Left ventricle myocardium superior (tissue), 1 donor: ENCODE measurements around the gene BMP2K. TPM values are rescaled to one million over a fixed set of nuclear protein-coding genes. Genes with fewer than 3 reads are reported as not detected.
"Not testable (repeated sequence)": the region's sequence is repeated elsewhere in the genome, so short reads cannot be mapped to it uniquely, and the experiment has no call there.

Source experiments
- ATAC-seq: fragments of 200-7000 bp; cut with Tn5 transposase; one replicate; pipeline ENCODE4 v1.9.1; 2020; ENCODE audit warnings: mild to moderate bottlenecking, moderate library complexity
- DNase-seq: peaks from one replicate; pipeline ENCODE4 v3.0.0-alpha.2; 2020
- intact Hi-C: fragments of 100-400 bp; cut with micrococcal nuclease; formaldehyde crosslinking; loops from one replicate; pipeline ENCODE4 v1.11.0; 2022
- total RNA-seq: library from RNA; stranded (reverse); fragmentation: NEBNext Ultra II Directional; extraction: Animal tissue kit (Norgen Biotek cat#: 25700); gene quantifications from one replicate; pipeline ENCODE4 v1.2.1, GENCODE V29; 2021
- donor health status: DM: no; HTN: yes; CAD: no; lungs with severe emphysema.

The BMP2K gene
- total RNA-seq, 1 donor from 2014 or later: 38.7 TPM

DNA sequence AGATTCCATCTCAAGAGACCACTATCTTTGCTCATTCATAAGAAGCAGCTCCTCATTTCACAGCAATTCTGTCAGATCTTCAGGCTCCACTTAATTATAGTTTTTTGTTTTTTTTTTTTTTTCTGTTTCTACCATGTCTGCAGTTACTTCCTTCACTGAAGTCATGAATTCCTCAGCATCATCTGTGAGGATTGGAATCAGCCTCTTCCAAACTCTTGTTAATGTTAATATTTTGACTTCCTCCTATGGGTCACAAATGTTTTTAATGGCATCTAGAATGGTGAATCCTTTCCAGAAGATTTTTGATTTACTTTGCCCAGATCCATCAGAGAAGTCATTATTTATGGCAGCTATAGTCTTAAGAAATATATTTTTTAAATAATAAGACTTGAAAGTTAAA is 53.1 kb downstream of the BMP2K start:
- ATAC-seq (no peak), DNase-seq (no peak)
- intact Hi-C loops: no loop called here

DNA sequence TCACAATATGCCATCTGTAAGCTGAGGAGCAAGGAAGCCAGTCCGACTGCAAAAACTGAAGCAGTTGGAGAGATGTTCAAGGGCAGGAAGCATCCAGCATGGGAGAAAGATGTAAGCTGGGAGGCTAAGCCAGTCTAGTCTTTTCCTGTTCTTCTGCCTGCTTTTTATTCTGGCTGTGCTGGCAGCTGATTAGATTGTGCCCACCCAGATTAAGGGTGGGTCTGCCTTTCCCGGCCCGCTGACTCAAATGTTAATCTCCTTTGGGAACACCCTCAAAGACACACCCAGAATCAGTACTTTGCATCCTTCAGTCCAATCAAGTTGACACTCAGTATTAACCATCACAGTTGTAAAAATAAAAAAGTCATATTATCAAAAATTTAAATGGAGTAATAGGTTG is 63.5 kb downstream of the BMP2K start:
- ATAC-seq, intact Hi-C loops, DNase-seq: not testable (repeated sequence)

DNA sequence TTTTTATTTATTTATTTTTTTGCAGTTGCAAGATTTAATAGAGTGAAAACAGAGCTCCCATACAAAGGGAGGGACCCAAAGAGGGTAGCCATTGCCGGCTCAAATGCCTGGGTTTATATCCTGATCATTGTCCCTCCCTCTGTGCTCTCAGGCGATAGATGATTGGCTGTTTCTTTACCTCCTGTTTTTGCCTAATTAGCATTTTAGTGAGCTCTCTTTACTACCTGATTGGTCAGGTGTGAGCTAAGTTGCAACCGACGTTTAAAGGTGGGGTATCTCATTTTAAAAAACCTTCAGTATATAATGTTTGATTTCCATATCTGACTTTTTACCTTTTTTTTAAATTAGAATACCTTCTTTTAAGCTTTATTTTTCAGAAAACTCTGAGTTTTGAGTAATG is 64.1 kb downstream of the BMP2K start:
- intact Hi-C loops, DNase-seq, ATAC-seq: not testable (repeated sequence)

DNA sequence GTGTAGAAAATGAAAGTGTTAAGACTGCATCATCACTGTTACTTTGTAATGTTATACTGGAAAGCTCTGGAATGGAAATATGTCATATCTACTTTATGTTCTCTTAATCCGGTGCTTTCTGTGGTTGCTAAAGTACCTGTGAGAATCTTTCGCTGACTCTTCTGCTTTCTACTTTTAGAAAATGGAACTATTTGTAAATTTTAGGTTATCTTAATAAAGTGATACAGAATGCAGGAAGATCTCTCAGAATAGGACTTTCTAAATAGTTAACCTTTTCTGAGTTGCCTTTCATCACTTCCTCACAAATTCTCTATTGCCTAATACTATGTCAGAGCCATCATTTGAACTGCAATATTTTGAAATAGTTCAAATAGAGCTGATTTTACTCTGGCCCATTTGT is 69.3 kb downstream of the BMP2K start:
- intact Hi-C loops: no loop called here
- ATAC-seq: no peak
- no peak for DNase-seq

DNA sequence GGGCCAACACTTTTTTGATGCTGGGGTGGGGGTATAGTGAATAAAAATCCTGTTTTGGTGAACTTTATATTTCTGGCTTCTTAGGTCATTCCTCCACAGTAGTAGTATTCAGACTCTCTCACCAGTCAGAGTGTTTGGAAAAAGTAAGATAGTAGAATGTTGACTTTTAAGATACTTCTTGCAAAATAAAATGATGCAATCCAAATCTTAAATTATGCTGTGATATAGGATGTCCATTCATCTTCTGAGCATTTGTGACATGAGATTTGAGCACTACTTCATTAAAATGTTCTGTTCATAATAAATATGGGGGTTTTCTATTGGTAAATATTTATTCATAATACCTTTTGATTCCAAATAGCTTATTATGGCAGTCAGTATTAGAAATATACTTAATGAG is 70.1 kb downstream of the BMP2K start:
- ATAC-seq: no peak
- no peak for DNase-seq
- intact Hi-C loops: no loop called here

DNA sequence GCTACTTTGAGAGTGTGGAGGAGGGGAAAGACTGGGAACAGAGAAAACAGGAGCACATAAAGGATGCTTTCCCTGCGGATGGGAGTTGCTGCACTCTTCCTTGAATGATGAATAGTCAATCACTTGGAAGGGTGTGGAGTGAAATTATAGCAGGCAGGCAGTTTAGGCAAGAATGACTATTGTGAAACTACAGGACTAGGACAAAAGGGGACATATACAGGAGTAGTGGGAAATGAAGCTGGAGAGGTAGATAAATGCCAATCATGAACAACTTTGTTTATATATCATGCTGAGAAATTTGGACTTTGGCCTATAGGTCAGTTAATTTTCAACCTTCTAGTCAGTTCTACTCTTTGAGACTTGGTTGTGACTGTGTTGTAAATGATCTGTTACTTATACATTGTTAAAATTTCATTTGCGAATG is 86.2 kb downstream of the BMP2K start:
- intact Hi-C loops: loop anchor here (10.0 kb wide), 2 partner anchors 218 to 898 kb away; no protein-coding TSS in a partner anchor
- no peak for DNase-seq
- no peak for ATAC-seq

DNA sequence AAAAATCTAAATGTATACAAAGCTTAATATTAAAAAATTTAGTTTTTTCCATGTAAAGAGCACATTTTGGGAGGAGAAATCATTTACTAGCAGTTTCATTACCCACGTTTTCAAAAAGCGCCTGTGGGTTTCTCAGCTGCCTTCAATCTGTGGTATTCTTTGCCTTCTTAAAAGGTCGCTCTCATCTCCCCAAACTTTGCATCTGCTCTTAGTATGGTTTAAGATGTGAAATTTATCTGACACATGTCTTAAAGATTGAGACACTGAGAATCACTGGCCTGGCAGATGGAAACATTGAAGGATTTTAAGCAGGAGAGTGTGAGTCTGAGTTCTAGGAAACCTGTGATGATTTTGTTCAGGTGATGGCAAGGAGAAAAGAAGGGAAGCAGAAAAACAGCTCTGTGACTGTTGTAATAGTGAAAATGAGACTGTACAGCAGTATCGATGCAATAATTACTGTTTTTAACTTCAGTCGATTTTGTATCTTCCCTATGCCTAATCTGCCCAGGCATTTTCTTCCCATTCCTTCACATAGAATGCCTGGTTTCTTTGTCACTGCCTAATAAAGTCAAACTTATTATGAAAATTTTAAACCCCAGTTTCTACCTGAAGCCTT is 87.2 kb downstream of the BMP2K start:
- DNase-seq: no peak
- no peak for ATAC-seq
- intact Hi-C loops: loop anchor here (10.0 kb wide), 2 partner anchors 219 to 899 kb away; no protein-coding TSS in a partner anchor

DNA sequence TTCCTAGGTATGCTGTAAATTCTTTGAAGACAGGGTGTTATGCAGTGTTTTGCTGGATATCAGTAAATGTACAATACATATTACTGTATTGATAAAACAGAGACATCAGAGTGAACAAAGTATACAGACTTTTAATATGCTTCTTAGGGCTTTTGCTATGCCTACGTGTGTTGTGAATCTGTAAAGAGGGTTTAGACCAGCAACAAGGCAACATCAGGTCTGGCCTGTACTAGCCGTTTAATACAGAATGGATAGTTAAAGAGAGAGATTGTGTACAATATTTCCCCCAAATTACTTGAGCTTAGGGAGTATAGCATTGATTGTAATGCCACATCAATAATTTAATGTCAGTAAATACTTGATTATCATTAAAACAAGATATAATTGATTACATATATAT is 87.8 kb downstream of the BMP2K start:
- intact Hi-C loops: loop anchor here (2.0 to 10.0 kb wide), 3 partner anchors 219 to 899 kb away; no protein-coding TSS in a partner anchor
- ATAC-seq: peak; percentile 32
- no peak for DNase-seq

DNA sequence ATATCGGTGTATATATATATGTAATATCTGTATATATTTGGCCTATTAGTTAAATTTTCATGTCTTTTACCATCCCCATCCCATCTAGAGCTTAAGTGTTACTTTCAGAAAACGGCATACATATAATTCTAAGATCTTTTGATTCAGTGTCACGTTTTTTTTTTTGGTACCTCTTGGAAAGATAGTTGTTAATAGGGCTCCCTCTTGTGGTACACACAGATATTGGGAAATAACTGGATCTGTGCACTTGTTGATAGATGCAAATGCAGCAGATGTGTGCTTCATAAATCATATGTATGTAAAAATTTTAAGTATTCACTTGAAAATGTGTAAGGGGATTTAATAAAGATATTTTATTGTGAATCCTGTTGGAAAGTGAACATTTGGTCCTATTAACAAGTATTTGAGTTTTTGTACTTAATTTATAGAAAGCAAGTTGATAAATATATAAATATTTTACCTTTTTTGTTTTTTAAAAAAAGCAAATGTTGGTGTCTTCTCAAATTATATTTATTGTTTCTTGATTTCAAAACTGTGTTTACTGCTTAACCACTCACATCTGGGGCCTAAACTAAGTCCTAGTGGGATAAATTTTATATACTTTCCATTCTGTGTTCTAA is 88.4 kb downstream of the BMP2K start:
- intact Hi-C loops: loop anchor here (2.0 to 10.0 kb wide), 3 partner anchors 220 to 900 kb away; no protein-coding TSS in a partner anchor
- peak; percentile 70 for ATAC-seq
- no peak for DNase-seq

DNA sequence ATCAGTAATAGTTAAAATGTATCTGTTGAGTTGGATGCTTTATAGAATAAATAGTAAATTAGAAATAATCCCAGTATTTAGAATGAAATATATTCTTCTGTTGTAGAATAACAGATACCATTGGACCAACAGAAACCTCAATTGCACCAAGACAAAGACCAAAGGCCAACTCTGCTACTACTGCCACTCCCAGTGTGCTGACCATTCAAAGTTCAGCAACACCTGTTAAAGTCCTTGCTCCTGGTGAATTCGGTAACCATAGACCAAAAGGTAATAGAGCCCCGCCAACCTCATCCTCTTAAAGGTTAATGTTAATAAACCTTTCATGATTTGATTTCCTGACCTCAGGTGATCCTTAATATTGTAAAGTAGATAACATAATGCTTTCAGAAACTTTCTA is 89.3 kb downstream of the BMP2K start:
- ATAC-seq (no peak), DNase-seq (no peak)
- intact Hi-C loops: loop anchor here (2.0 to 10.0 kb wide), 3 partner anchors 221 to 901 kb away; no protein-coding TSS in a partner anchor

DNA sequence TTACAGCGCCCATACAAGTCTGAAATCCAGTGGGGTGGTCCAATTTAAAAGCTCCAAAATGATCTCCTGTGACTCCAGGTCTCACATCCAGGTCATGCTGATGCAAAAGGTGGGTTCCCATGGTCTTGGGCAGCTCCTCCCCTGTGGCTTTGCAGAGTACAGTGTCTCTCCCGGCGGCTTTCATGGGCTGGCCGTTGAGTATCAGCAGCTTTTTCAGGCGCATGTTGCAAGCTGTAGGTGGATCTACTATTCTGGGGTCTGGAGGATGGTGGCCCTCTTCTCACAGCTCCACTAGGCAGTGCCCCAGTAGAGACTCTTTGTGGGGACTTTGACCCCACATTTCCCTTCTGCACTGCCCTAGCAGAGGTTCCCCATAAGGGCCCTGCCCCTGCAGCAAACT is 92.6 kb downstream of the BMP2K start:
- DNase-seq, ATAC-seq: not testable (repeated sequence)
- intact Hi-C loops: loop anchor here (10.0 kb wide), 2 partner anchors 224 to 904 kb away; no protein-coding TSS in a partner anchor

DNA sequence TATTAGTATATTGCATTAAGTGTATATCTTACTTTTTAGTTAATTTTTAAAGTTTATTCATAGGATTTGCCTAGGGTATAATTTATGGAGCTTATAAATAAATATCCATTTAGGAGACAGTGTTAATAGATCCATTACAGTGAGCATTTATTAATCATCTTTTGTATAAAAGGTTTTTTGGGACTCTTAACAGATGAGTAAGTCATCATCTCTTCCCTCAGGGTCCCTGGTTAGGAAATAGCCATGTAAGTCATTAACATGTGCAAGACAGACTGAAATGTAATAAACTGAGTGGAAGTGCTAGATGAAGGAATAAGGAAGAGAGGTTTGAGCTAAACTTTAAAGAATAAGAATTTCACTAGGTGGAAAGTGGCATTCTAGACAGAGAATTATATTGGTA is 93.9 kb downstream of the BMP2K start:
- ATAC-seq (no peak), DNase-seq (no peak)
- intact Hi-C loops: no loop called here

DNA sequence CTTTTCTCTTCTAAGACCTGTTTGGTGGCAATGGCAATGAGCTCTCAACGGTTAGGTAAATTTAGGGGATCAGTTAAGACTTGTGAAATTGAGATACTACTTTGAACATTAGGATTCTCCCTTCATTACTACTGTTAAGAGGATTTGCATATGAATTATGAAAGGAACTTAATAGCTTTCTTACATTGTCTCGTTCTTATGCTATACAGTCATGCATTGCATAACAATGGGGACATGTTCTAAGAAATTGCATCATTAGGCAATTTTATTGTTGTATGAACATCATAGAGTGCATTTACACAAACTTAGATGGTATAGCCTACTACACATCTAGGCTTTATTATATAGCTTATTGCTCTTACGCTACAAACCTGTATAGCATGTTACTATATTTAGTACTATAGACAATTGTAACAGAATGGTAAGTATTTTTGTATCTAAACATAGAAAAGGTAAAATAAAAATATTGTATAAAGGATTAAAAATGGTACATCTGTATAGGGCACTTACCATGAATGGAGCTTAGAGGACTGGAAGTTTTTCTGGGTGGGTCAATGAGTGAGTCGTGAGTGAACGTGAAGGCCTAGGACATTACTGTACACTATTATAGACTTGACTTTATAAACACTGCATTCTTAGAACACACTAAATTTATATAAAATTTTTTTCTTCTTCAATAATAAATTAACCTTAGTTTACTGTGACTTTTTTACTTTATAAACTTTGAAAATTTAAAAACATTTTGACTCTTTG is 100.6 kb downstream of the BMP2K start:
- intact Hi-C loops: no loop called here
- ATAC-seq (no peak), DNase-seq (no peak)

DNA sequence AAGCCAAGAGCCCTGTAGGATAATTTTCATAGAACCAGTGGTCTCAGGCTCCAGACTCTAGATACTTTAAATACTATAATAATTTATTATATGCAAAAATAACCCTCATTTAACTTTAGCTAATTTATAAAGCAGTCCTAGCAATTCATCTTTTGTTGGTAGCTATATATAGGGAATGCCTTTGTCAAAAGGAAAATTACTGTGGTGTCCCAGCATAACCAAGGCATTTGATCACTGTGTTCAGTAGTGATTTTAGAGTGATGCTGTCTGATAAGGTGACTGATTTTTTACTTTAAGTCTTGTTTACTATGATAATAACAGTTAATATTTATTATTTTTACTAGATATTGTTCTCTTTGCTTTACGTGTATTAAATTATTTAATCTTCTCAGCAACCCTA is 101.9 kb downstream of the BMP2K start:
- DNase-seq: no peak
- intact Hi-C loops: no loop called here
- ATAC-seq: no peak

DNA sequence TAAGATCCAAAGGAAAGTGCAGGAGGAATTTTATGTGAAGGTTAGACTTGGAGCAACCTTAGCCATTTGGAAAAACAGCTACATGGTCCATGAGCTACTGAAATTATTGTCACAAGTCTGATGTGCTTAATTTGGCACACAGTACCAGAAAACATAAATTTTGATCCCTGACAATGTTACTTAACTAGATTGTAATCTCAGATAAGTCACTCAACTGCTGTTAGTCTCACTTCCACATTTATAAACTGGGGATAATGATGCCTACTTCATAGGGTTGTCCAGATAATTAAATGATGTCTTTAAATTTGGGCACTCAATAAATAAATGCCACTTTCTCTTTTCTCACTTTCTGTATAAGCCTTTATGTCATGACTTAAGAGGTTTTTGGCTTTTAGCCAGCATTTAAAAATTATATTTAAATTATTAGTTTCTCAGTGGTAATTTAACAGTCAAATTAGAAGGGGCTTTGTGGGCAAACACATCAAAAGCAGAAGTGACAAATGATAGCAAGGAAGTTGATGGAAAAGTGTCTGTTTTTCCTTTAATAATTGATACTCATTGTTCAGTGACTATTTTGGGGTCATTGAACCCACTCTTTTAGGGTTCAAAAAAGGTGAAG is 104.8 kb downstream of the BMP2K start:
- no peak for ATAC-seq
- no peak for DNase-seq
- intact Hi-C loops: no loop called here

DNA sequence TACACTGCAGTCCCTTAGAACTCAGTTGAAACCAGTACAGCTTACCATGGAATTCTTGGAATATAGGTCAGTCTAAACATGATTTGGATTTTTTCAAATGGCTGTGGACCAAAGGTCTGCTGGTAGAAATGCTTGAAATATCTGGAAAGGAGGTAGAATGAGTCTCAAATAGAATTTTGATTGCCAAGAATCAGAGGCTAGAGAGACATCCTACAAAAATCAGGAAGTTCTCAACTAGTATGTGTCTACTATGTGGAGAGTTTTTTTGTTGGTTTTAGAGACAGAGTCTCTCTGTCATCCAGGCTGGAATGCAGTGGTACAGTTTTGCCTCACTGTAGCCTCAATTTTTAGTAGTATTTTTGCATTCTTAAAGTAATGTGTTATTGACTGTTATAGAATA is 109.4 kb downstream of the BMP2K start:
- DNase-seq: no peak
- intact Hi-C loops: no loop called here
- no peak for ATAC-seq

DNA sequence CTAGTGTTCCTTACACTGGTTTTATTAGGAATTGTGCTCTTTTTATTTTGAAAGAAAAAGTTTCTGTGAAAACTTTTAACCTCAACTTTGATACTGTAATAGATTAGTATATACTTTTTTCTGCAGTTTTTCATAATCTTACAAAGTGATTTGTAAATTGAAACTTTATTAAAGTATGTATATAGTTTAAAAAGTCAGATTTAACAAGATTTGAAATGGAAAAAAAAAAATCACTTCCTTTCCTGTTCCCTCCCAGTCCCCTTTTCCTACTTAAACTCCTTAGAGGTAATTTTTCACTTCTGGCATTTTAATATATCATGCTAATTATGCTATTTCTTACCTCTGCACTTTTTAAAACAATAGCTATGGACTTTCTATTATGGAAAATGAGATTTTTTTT is 113.8 kb downstream of the BMP2K start:
- intact Hi-C loops: no loop called here
- DNase-seq (no peak), ATAC-seq (no peak)

DNA sequence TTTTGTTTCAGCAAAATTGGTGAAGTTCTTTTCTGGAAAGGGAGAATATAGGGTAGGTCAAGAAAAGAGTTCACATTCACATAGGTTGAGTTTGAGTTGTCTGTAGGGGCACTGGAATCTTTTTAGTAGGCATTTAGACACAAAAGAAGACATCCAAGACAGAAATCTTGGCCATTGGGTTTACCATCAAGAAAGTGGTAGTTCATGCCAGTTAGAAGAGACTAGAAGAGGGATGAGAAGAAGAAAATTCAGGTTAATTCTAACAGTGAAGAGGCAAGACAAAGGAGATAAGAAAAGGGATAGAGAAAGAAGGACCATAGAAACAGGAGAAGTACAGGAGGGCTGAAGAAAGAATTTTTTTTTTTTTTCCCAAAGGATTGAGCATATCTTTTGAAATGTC is 123.2 kb downstream of the BMP2K start:
- ATAC-seq (no peak), DNase-seq (no peak)
- intact Hi-C loops: no loop called here

DNA sequence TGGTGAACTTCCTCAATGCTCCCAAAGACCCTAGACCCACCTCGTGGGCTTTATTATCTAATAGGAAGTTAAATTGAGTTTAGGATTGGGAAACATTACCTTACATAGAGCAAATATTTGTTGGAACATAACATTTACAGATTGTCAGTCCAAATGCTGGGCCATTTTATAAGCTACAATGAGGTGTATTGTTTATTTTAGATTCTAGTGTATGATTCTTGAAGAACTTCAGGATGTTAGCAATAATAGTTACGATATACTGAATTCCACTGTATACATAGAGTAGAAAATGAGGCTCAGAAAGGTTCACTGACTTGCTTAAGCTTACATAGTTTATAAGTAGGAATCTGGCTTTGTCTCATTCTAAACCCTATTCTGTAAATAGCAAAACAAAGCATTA is 125.7 kb downstream of the BMP2K start:
- intact Hi-C loops: no loop called here
- ATAC-seq: no peak
- DNase-seq: no peak

DNA sequence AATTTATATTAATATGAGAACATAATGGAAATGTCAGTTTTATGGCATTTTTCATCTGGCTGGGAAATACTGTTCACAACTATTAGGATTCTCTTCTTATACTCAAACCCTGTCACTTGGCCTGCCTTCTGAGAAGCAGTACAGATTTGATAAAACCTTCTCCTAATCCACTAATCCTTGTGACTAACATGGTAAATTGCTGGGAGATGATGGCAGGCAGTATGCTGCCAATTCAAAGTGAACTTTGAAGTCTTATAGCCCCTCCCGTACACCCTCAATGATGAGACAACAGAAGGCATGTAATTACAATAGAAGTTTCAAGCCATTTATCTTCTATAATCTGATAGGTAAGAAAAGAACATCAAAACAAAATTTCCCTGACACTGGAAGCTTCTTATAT is 126.1 kb downstream of the BMP2K start:
- no peak for ATAC-seq
- intact Hi-C loops: no loop called here
- DNase-seq: no peak
